ENCODE measurements around the gene CDC42BPB. TPM values are rescaled to one million over a fixed set of nuclear protein-coding genes. Genes with fewer than 3 reads are reported as not detected.

Gene CDC42BPB
- total RNA-seq (ENCODE audit: low replicate concordance): 48.2 and 78.7 TPM in 2 replicates

- H3K4me1 Mint-ChIP-seq: peaks cover 30% of the 10 kb centered on the region
- peaks cover 49% of the 10 kb centered on the region for H4K20me1 ChIP-seq (ENCODE audit: low read depth)
- DNase-seq (ENCODE audit: low spot score): peak; percentile 98
- no peaks in the 10 kb centered on the region for H3K9me3 ChIP-seq (ENCODE audit: low read depth)
- peaks cover 11% of the 10 kb centered on the region for H3K4me1 ChIP-seq
- H3K36me3 ChIP-seq: no peaks in the 10 kb centered on the region
- H3K27me3 Mint-ChIP-seq (ENCODE audit: insufficient read depth, low read depth): peaks cover 9% of the 10 kb centered on the region
- H2AFZ ChIP-seq (replicated peaks): peak within 1 kb of the TSS; percentile 57
- no peaks in the 10 kb centered on the region for H3K9me3 Mint-ChIP-seq
- H3K27ac ChIP-seq: peak within 1 kb of the TSS; percentile 23
- TF ChIP-seq EZH2phosphoT487 (IDR thresholded peaks at IDR 0.05) (no peak), EZH2 (IDR thresholded peaks at IDR 0.05) (no peak), CTCF (IDR thresholded peaks at IDR 0.05) (no peak)
- peak within 1 kb of the TSS; percentile 93 for H3K4me3 Mint-ChIP-seq
- H3K27ac Mint-ChIP-seq: peak within 1 kb of the TSS; percentile 66
- peak within 1 kb of the TSS; percentile 69 for H3K9ac ChIP-seq
- peaks cover 12% of the 10 kb centered on the region for H3F3A ChIP-seq (ENCODE audit: low read depth)
- H3K36me3 Mint-ChIP-seq: peaks cover 1% of the 10 kb centered on the region
- H3K79me2 ChIP-seq (ENCODE audit: low read depth): peaks cover 49% of the 10 kb centered on the region
- peak within 1 kb of the TSS; percentile 98 for H3K4me3 ChIP-seq
- no peaks in the 10 kb centered on the region for H3K27me3 ChIP-seq
- peak within 1 kb of the TSS; percentile 93 for H3K4me2 ChIP-seq
Measured at GRCh38 chr14:103057372-103058163, at the start of gene CDC42BPB. Gene CDC42BPB, minus strand, starts transcription at chr14:103057549. Its CDS starts 376 bp downstream, at chr14:103057173.

GRCh38 chr14:103105580-103106150, 48.3 kb upstream of the CDC42BPB start:
- Mint-ChIP-seq H3K27ac (no peak overlapping the region), H3K4me3 (no peak overlapping the region), H3K36me3 (no peaks in the 10 kb centered on the region), H3K4me1 (peaks cover 19% of the 10 kb centered on the region), H3K9me3 (no peaks in the 10 kb centered on the region), H3K27me3 (ENCODE audit: insufficient read depth, low read depth) (peaks cover 31% of the 10 kb centered on the region)
- H3K27ac ChIP-seq: no peak overlapping the region
- no peaks in the 10 kb centered on the region for H3K9me3 ChIP-seq (ENCODE audit: low read depth)
- peaks cover 11% of the 10 kb centered on the region for H3K4me1 ChIP-seq
- H3F3A ChIP-seq (ENCODE audit: low read depth): no peaks in the 10 kb centered on the region
- peaks cover 44% of the 10 kb centered on the region for H3K27me3 ChIP-seq
- H3K36me3 ChIP-seq: no peaks in the 10 kb centered on the region
- DNase-seq (ENCODE audit: low spot score): no peak
- H3K9ac ChIP-seq: no peak overlapping the region
- no peak overlapping the region for H3K4me3 ChIP-seq
- no peaks in the 10 kb centered on the region for H4K20me1 ChIP-seq (ENCODE audit: low read depth)
- no peaks in the 10 kb centered on the region for H3K79me2 ChIP-seq (ENCODE audit: low read depth)
- H3K4me2 ChIP-seq: no peak overlapping the region
- TF ChIP-seq EZH2phosphoT487 (IDR thresholded peaks at IDR 0.05) (no peak), CTCF (IDR thresholded peaks at IDR 0.05) (no peak), EZH2 (IDR thresholded peaks at IDR 0.05) (no peak)
- no peak overlapping the region for H2AFZ ChIP-seq (replicated peaks)

- Histone ChIP-seq H3K27me3 (peaks cover 36% of the 10 kb centered on the region), H2AFZ (replicated peaks) (no peak overlapping the region), H3K4me1 (peaks cover 8% of the 10 kb centered on the region), H3K36me3 (no peaks in the 10 kb centered on the region), H3K79me2 (ENCODE audit: low read depth) (no peaks in the 10 kb centered on the region), H3K9me3 (ENCODE audit: low read depth) (no peaks in the 10 kb centered on the region), H3K4me2 (peak overlapping the region; percentile 58), H4K20me1 (ENCODE audit: low read depth) (no peaks in the 10 kb centered on the region), H3K4me3 (peak overlapping the region; percentile 18), H3F3A (ENCODE audit: low read depth) (no peaks in the 10 kb centered on the region), H3K27ac (no peak overlapping the region), H3K9ac (no peak overlapping the region)
- DNase-seq (ENCODE audit: low spot score): peak; percentile 77
- TF ChIP-seq EZH2 (IDR thresholded peaks at IDR 0.05) (peak; percentile 54), EZH2phosphoT487 (IDR thresholded peaks at IDR 0.05) (peak; percentile 67), CTCF (IDR thresholded peaks at IDR 0.05) (peak; percentile 99)
- no peaks in the 10 kb centered on the region for H3K36me3 Mint-ChIP-seq
- H3K27ac Mint-ChIP-seq: peak overlapping the region; percentile 11
- peaks cover 31% of the 10 kb centered on the region for H3K27me3 Mint-ChIP-seq (ENCODE audit: insufficient read depth, low read depth)
- H3K4me1 Mint-ChIP-seq: peaks cover 15% of the 10 kb centered on the region
- peak overlapping the region; percentile 42 for H3K4me3 Mint-ChIP-seq
- H3K9me3 Mint-ChIP-seq: no peaks in the 10 kb centered on the region
Measured at GRCh38 chr14:103104654-103105452, 47.5 kb upstream of the CDC42BPB start.

Data from neural progenitor cell (in vitro differentiated cells).